K562 (cell line): Measurements from ENCODE around the gene TMEM181. TPM values are rescaled to one million over a fixed set of nuclear protein-coding genes. Genes with fewer than 3 reads are reported as not detected.
A peak's percentile ranks its signal among the peaks of the same experiment; 100 is the strongest.

Experiments
- ARID1B ChIP-seq: fragments of 450-650 bp; IDR thresholded peaks from 2 replicates; pipeline ENCODE4 v1.6.1; 2016; ENCODE audit warnings: antibody characterized with exemption, mild to moderate bottlenecking, inconsistent platforms
- ATF6 ChIP-seq: sonication (generic); formaldehyde crosslinking; IDR thresholded peaks from 2 replicates; pipeline ENCODE4 v1.4.0; 2020; ENCODE audit warnings: mild to moderate bottlenecking, missing genetic modification reagents
- EHMT2 ChIP-seq: fragments of 450-650 bp; IDR thresholded peaks from 2 replicates; pipeline ENCODE4 v1.6.1; 2018; ENCODE audit warnings: antibody characterized with exemption
- ETV6 ChIP-seq, 3 experiments: fragments of 150-350 bp in 1 of 3; sonication (generic) in 1 of 3; formaldehyde crosslinking in 1 of 3; IDR thresholded peaks; 2 replicates each; pipeline versions ENCODE4 v1.6.1 to v1.8.0; 2014 to 2022; ENCODE audit warnings: borderline replicate concordance in 2 of 3, low read depth in 2 of 3, antibody characterized with exemption in 1 of 3, low read length in 1 of 3, mild to moderate bottlenecking in 1 of 3, missing genetic modification reagents in 1 of 3
- HDAC2 ChIP-seq: fragments of 450-650 bp; IDR thresholded peaks from 2 replicates; pipeline ENCODE4 v1.6.1; 2016; ENCODE audit warnings: mild to moderate bottlenecking
- HSF4 ChIP-seq: fragments of 250-450 bp; sonication (Bioruptor Pico); IDR thresholded peaks from 2 replicates; pipeline ENCODE4 v2.1.2; 2022; ENCODE audit warnings: mild to moderate bottlenecking, moderate library complexity, borderline replicate concordance
- LEF1 ChIP-seq: fragments of 450-650 bp; IDR thresholded peaks from 2 replicates; pipeline ENCODE4 v1.6.1; 2016; ENCODE audit warnings: mild to moderate bottlenecking
- MAFF ChIP-seq: IDR thresholded peaks from 2 replicates; pipeline ENCODE4 v1.6.1; 2012; ENCODE audit warnings: low read length, improper control_type of control experiment
- MBD1 ChIP-seq: fragments of 250-450 bp; sonication (Bioruptor Pico); IDR thresholded peaks from 2 replicates; pipeline ENCODE4 v1.8.0; 2022; ENCODE audit warnings: inconsistent platforms
- NCOR1 ChIP-seq: fragments of 450-650 bp; IDR thresholded peaks from 2 replicates; pipeline ENCODE4 v1.6.1; 2016; ENCODE audit warnings: mild to moderate bottlenecking, moderate library complexity
- PHTF2 ChIP-seq: fragments of 250-450 bp; sonication (Bioruptor Pico); IDR thresholded peaks from 2 replicates; pipeline ENCODE4 v1.5.0; 2021; ENCODE audit warnings: mild to moderate bottlenecking
- RFX1 ChIP-seq: fragments of 450-650 bp; IDR thresholded peaks from 2 replicates; pipeline ENCODE4 v1.6.1; 2016; ENCODE audit warnings: mild to moderate bottlenecking, moderate library complexity
- TBL1XR1 ChIP-seq, 2 experiments: IDR thresholded peaks; 2 replicates each; pipeline ENCODE4 v1.6.1; 2012; ENCODE audit warnings: improper control_type of control experiment in 2 of 2, low read length in 2 of 2, mild to moderate bottlenecking in 1 of 2
- TFE3 ChIP-seq: fragments of 450-650 bp; formaldehyde crosslinking; IDR thresholded peaks from 2 replicates; pipeline ENCODE4 v1.4.0; 2020; ENCODE audit warnings: mild to moderate bottlenecking, mixed read lengths
- TRIM24 ChIP-seq, 2 experiments: fragments of 450-650 bp; IDR thresholded peaks; 2 replicates each; pipeline ENCODE4 v1.6.1; 2016
- ZBTB49 ChIP-seq: sonication (generic); formaldehyde crosslinking; IDR thresholded peaks from 2 replicates; pipeline ENCODE4 v1.8.0; 2022; ENCODE audit warnings: missing genetic modification reagents, mild to moderate bottlenecking, borderline replicate concordance
- ZBTB9 ChIP-seq: fragments of 450-650 bp; formaldehyde crosslinking; IDR thresholded peaks from 2 replicates; pipeline ENCODE4 v1.4.0; 2020; ENCODE audit warnings: mild to moderate bottlenecking, moderate library complexity
- ZNF165 ChIP-seq: fragments of 250-450 bp; sonication (Bioruptor Pico); IDR thresholded peaks from 2 replicates; pipeline ENCODE4 v1.4.0; 2020; ENCODE audit warnings: borderline replicate concordance
- ZNF551 ChIP-seq: fragments of 250-450 bp; sonication (Bioruptor Pico); IDR thresholded peaks from 2 replicates; pipeline ENCODE4 v1.5.0; 2021; ENCODE audit warnings: mild to moderate bottlenecking, moderate library complexity
- polyA plus RNA-seq, 8 experiments: library from polyadenylated mRNA; depleted of rRNA in 4 of 8; stranded (reverse) in 5 of 8; unstranded in 3 of 8; fragments of >200 nt; fragmentation: Nextera tagmentation in 2 of 8; fragmentation: Illumina TruSeq in 1 of 8; extraction: Ambion mirVana in 2 of 8; extraction: Trizol in 1 of 8; gene quantifications; 2 replicates each; pipeline versions ENCODE4 v1.2.1 to v1.2.3, GENCODE V29; 2011 to 2014; ENCODE audit warnings: inconsistent platforms in 1 of 8, missing spikeins in 1 of 8
- total RNA-seq, 7 experiments: library from RNA; depleted of rRNA in 6 of 7; stranded (reverse); fragments of >200 nt in 6 of 7; fragmentation: Illumina TruSeq in 2 of 7; extraction: Trizol in 2 of 7; gene quantifications; 2 replicates each; pipeline versions ENCODE4 v1.2.1 to v1.2.3, GENCODE V29; 2011 to 2021; ENCODE audit warnings: low replicate concordance in 1 of 7

Gene TMEM181
- total and polyA plus RNA-seq, 9 of the 15 experiments (the other 6 are each of a cell fraction or from before 2014, with no cell fraction given), result 5.6 to 27.2 (median 19.9) TPM

- TF ChIP-seq EHMT2 (peak; percentile 67; the same call in 1 of the 2 replicates), MAFF (0 out of 2 replicates have a peak, but pooled peaks have one; percentile 14), MBD1 (CRISPR knock-in tag) (no peak), TBL1XR1 (IDR thresholded peaks at IDR 0.05; ENCODE audit: low read length in 2 of 2) (0 out of 4 replicates have a peak, but pooled peaks of 1 of the 2 experiments have one; percentile 14), ZNF165 (CRISPR knock-in tag) (no peak), LEF1 (peak; percentile 63; the same call in 1 of the 2 replicates), ZBTB9 (CRISPR knock-in tag) (no peak), ZNF551 (no peak), TRIM24 (IDR thresholded peaks at IDR 0.05) (peak in 1 of 2 experiments; percentile 54; a peak in 1 of 4 replicates), HSF4 (CRISPR knock-in tag) (no peak), ZBTB49 (no peak), PHTF2 (CRISPR knock-in tag) (no peak), RFX1 (no peak), ARID1B (peak; percentile 90), TFE3 (CRISPR knock-in tag) (no peak), NCOR1 (peak; percentile 81), ETV6 (IDR thresholded peaks at IDR 0.05; ENCODE audit: borderline replicate concordance in 1 of 2, low read depth in 2 of 2, low read length in 1 of 2) (no peak), ETV6 (CRISPR knock-in tag; IDR thresholded peaks at IDR 0.05; ENCODE audit: borderline replicate concordance) (no peak), ATF6 (CRISPR knock-in tag) (no peak), HDAC2 (peak; percentile 79)
These were observed 7.7 kb upstream of the TMEM181 start (continued) for GRCh38 chr6:158552055-158552795.
